GM12891 (cell line): Measurements from ENCODE around the gene TTC39A.
A peak's percentile ranks its signal among the peaks of the same experiment; 100 is the strongest.
"Not testable (repeated sequence)": the region's sequence is repeated elsewhere in the genome, so short reads cannot be mapped to it uniquely, and the experiment has no call there.

Source experiments
- DNase-seq: peaks from one replicate; pipeline ENCODE4 v3.0.0; 2011; ENCODE audit warnings: low spot score; ENCODE audit not compliant: insufficient read length
- FAIRE-seq: peaks from 2 replicates; lab custom pipeline; 2011; peaks lifted over from hg19 to GRCh38; lab: Jason Lieb, UNC
- PAX5 ChIP-seq: IDR thresholded peaks from 2 replicates; pipeline ENCODE4 v1.6.1; 2011; ENCODE audit warnings: low read length, moderate library complexity, mild to moderate bottlenecking; ENCODE audit not compliant: insufficient read depth, severe bottlenecking
- POLR2A ChIP-seq: IDR thresholded peaks from 2 replicates; pipeline ENCODE4 v1.6.1; 2011; ENCODE audit warnings: low read depth, low read length, control low read depth
- POLR2AphosphoS5 ChIP-seq: IDR thresholded peaks from 2 replicates; pipeline ENCODE4 v1.6.1; 2011; ENCODE audit warnings: low read depth, low read length, control low read depth
- POU2F2 ChIP-seq: IDR thresholded peaks from 2 replicates; pipeline ENCODE4 v1.6.1; 2011; ENCODE audit warnings: low read depth, mild to moderate bottlenecking, control low read depth, low read length, moderate library complexity
- SPI1 ChIP-seq: IDR thresholded peaks from 2 replicates; pipeline ENCODE4 v1.6.1; 2011; ENCODE audit warnings: low read depth, low read length, control low read depth
- TAF1 ChIP-seq: IDR thresholded peaks from 2 replicates; pipeline ENCODE4 v1.6.1; 2011; ENCODE audit warnings: low read depth, low read length, control low read depth

The TTC39A gene

GRCh38 chr1:51263147-51263877 lies 67.0 kb downstream of the TTC39A start:
- FAIRE-seq (peak; percentile 75), DNase-seq (no peak)
- TF ChIP-seq PAX5, result no peak
- TF ChIP-seq TAF1, result no peak
- TF ChIP-seq SPI1, result no peak
- TF ChIP-seq POLR2A, result no peak
- no peak for TF ChIP-seq POU2F2
- TF ChIP-seq POLR2AphosphoS5, result no peak

GRCh38 chr1:51255331-51255730 lies 75.0 kb downstream of the TTC39A start:
- no peak for FAIRE-seq
- TF ChIP-seq POLR2A, result no peak
- no peak for TF ChIP-seq TAF1
- no peak for TF ChIP-seq POU2F2
- TF ChIP-seq PAX5, result no peak
- no peak for TF ChIP-seq POLR2AphosphoS5
- TF ChIP-seq SPI1, result no peak
- DNase-seq, result no peak

GRCh38 chr1:51253691-51254090 lies 76.7 kb downstream of the TTC39A start:
- DNase-seq (no peak), FAIRE-seq (no peak)
- TF ChIP-seq POU2F2, result no peak
- no peak for TF ChIP-seq TAF1

GRCh38 chr1:51252366-51252765 lies 78.0 kb downstream of the TTC39A start:
- TF ChIP-seq PAX5, result no peak
- no peak for FAIRE-seq
- no peak for DNase-seq

GRCh38 chr1:51251165-51251564 lies 79.2 kb downstream of the TTC39A start:
- not testable (repeated sequence) for DNase-seq, FAIRE-seq

- DNase-seq, FAIRE-seq: not testable (repeated sequence)
Measured at GRCh38 chr1:51250729-51251128, 79.6 kb downstream of the TTC39A start.

GRCh38 chr1:51249445-51249844 lies 80.9 kb downstream of the TTC39A start:
- FAIRE-seq (no peak), DNase-seq (no peak)
- no peak for TF ChIP-seq PAX5

GRCh38 chr1:51247499-51247898 lies 82.9 kb downstream of the TTC39A start:
- FAIRE-seq (no peak), DNase-seq (no peak)
- TF ChIP-seq PAX5 (no peak), SPI1 (no peak)

- FAIRE-seq (peak; percentile 76), DNase-seq (no peak)
- TF ChIP-seq POLR2AphosphoS5 (no peak), SPI1 (peak; percentile 65)
Measured at GRCh38 chr1:51247022-51247421, 83.3 kb downstream of the TTC39A start.

- DNase-seq, result no peak
- FAIRE-seq, result no peak
- no peak for TF ChIP-seq TAF1
- TF ChIP-seq PAX5, result no peak
- no peak for TF ChIP-seq POU2F2
- no peak for TF ChIP-seq POLR2A
- no peak for TF ChIP-seq SPI1
- TF ChIP-seq POLR2AphosphoS5, result no peak
Measured at GRCh38 chr1:51242546-51242945, 87.8 kb downstream of the TTC39A start.

GRCh38 chr1:51241119-51241518 lies 89.2 kb downstream of the TTC39A start:
- no peak for FAIRE-seq
- DNase-seq, result no peak
- TF ChIP-seq POLR2AphosphoS5 (no peak), SPI1 (no peak), TAF1 (no peak), PAX5 (no peak), POU2F2 (no peak), POLR2A (no peak)

- no peak for DNase-seq
- FAIRE-seq, result no peak
- TF ChIP-seq TAF1 (no peak), PAX5 (no peak), POLR2AphosphoS5 (no peak), POLR2A (no peak), SPI1 (no peak), POU2F2 (no peak)
Measured at GRCh38 chr1:51240084-51240483, 90.3 kb downstream of the TTC39A start.
